D341Med (cell line): ENCODE results near the gene TIMP4.

Experiments used
- DNase-seq: peaks from one replicate; pipeline ENCODE4 v3.0.0; 2012; ENCODE audit warnings: low spot score

Gene TIMP4

DNA sequence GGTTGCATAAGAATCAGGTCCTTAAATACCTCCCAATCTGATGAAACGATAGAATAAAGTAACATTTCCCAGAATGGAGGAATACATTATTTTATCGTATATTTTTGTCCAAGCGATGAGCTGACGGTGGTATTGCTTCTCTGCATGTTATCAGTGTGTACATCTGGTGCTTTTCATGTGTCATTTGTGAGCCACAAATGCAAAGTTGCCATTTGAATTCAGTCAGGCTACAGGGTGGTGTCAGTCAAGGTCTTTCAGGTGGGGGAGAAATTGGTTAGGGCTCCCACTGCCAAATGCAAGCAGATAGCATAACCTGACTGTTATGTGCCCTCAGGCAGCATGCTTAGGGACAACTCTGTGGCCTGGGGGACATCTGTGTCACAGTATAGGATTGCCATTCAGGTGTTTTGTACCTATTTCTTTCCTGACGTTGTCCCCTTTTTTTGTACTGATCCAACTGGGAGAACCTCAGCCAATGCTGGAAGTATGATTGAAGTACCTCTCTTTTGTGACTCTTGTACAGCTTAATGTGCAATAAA lies 26.5 kb upstream of the TIMP4 start:
- DNase-seq, result no peak

DNA sequence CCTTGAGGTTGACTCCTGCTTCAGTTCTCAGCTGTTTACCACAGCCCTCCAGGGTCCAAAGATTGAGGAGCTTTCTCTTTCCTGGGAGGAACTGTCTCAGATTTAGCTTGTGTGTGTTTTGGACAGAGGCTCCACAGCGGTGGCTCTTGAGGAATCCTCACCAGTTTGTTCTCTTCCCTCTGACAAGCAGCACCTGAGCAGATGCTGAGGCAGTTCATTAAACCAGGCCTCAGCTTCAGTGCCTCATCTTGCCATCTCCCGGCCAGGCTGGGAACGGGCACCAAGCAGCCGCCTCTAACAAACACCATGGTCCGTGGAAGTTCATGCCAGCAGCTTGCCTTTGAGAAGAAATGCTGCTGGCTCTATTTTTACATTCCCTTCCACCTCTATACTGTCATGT lies 25.8 kb upstream of the TIMP4 start:
- no peak for DNase-seq

DNA sequence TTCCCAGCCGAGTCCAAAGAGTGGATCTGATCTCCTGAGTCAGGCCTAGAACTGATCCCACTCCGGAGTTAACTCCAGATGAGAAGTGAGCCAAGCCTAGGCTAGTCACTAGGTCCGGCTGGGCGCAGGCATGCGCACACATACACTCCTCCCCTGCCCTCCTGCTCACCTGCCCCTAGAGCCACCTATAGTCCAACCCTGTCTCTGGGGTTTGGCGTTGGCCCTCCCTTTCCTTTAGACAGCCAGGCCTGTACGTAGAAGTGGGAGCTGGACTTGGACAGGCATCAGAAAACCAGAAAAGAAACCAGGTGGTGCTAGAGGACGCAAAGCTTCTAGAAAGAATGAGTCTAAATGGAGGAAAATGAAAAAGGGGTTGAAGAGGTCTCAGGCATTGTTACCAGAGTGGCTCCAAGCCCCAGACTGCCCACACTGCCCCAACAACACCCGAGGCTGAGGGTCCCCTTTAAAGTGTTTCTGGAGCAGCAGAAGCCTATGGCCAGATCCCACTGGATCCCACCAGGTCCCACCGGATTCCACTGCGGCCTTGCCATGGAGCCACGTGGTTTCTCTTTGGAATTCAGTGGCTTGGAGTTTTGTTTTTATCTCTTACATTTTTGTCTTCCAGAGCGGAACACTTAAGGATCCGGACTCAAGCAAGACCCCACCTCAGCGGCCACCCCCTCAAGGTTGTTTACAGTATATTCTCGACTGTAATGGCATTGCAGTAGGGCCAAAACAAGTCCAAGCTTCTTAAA lies 24.2 kb upstream of the TIMP4 start:
- no peak for DNase-seq

DNA sequence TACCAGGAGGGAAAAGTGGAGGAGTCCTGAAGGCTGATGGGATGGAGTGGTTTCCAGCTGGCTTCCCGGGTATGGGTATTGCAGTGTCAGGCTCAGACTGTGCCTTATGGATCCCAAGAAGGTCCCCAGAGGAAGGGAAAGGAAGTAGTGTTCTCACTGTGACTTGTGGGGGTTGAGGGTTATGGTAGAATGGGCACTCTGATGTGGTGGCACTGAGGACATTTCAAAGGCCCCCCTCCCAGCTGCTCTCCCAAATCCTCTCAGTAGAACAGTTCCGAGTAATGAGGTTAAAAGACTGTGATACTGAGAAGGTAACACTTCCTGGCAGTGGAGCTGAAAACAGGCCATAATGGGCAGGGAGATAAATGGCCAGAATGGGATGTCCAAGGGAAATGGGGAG lies 23.1 kb upstream of the TIMP4 start:
- DNase-seq, result no peak

DNA sequence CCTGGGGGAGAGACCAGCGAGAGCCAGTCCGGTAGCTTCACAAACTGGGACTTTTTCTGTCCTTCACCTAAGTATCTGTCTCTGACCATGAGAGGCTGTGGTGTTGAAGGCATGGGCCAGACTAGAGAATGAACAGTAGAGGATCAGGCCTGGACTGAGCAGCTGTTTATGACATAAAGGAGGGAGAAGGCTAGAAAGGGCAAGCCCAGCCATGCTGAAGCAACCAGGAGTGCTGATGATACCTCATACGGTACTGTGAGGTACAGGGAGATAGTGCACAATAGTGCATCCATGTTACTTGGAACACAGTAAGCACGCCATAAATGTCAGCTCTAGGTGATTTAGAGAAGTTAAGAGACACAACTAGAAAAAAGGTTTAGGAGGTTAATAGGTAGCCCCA lies 22.6 kb upstream of the TIMP4 start:
- DNase-seq, result no peak

DNA sequence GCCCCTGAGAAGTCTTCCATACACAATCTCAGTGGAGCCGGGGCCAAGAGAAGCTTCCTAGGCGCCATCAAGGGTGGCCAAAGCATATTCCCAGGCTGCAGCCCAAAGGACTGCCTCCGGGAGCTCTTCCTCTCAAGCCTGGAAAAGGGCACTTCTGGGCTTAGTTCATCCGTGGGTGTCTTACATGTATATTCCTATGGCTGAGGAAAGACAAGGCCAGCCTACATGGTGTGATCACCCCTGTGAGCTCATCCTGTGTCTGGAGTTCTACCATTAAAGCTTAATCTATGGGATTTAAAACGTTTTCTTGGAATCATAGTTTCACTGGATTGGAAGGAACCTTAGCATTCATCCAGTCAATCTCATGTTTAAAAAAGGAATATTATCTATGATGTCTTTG lies 21.9 kb upstream of the TIMP4 start:
- DNase-seq, result no peak

DNA sequence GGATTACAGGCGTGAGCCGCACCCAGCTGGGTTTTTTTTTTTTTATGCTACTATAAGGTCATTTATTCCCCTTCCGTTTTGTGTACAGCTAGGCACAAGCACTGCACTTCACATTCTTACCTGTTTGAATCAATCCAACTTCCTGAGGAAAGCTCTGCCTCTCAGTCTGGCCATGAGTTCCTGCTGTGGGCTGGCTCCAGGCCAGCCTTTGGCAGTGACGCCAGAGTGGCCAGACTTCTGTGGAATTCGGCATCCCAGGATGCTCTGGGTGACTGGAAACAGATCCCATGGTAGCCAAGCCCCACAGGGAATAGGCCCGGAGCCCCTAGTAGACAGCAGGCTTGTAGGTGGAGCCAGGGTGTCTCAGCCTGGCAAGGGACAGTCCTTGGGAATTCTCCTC lies 21.5 kb upstream of the TIMP4 start:
- DNase-seq, result no peak

DNA sequence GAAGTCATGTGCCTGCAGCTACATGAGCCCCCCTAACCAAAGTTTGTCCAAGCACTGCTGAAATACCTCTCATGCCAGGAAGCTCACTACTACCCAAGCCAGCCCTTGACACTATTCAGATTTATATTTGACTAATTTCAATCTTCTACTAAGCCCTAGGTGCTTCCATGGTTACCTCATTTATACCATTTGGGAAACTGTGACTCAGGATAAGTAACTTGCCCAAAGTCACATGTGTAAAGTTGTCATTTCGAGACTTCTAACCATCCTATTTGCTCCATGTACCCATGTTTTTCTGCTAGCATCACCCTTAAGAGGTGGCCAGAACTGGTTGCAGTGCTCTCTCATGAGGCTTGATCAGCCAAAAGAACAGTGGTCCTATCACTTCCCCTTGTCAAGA lies 20.7 kb upstream of the TIMP4 start:
- DNase-seq, result no peak

DNA sequence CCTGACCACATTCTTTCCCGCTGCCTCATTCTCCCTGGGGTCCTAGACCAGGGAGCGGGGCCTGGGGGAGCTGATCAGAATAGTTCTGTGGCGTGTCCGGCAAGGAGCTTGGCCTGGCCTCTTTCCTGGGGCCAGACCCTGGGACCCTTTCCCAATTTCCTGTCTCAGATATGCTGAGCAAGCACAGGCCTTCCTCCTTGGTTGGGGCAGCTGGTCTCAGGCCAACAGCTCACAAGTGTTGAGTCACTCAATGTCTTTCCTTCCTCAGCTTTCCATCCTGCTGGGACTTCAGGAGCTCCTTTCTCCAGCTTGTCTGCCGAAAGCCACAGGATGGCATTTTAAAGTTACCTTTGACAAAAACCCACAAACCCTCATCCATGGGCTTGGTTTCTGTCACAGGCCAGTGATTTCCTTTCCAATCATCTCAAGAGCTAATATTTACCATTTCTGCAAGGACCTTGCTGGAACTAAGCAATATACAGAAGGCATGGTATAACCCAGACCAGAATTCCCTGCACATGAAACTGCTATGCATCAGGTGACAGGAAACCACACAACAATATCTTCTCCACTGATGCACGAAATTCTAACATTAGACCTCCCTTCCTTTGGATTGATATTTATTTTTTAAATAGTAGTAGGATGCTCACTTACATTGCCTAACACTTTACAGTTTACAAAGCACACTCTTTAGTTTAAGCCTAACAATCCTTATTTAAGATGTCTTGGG lies 19.5 kb upstream of the TIMP4 start:
- no peak for DNase-seq

DNA sequence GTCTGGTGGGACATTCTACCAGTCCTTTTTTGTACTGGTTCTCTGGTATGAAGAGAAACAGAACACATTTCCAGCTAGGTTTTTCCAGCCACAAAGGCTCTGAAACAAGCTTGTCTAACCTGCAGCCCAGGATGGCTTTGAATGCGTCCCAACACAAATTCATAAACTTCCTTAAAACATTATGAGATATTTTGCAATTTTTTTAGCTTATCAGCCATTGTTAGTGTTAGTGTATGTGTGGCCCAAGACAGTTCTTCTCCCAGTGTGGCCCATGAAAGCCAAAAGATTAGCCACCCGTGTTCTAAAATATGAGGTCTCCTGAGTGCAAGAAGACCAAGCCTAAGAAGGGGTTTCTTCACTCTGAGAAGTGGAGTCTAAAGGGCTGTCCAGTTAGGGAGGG lies 18.4 kb upstream of the TIMP4 start:
- DNase-seq, result no peak

DNA sequence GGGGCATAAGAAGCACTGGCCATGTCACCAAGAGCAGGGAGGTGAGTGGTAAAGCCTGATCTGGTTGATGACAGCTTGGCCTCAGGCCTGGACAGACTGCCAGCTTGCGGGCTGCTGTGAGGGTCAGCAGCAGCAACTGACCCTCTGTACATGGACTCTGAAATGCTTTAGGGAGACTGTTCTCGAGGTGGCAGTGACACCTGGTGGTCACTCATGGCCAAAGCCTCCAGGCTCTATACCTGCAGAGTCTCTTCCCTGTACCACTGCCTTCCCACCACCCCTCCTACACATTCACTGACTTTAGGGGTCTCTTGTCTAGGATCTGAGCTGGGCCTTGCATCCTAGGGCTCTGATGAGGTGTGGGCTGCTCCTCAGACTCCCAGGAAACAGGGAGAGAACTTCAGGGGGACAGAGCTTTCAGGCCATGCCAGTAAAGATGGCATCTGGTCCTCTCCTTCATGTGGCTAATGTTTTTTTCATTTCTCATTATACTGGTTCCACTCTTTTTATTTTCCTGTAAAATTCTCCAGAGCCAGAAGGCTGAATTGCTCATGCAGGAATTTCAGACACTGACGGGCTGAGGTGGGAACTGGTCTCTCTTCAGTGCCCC lies 17.2 kb upstream of the TIMP4 start:
- DNase-seq, result peak; percentile 67

DNA sequence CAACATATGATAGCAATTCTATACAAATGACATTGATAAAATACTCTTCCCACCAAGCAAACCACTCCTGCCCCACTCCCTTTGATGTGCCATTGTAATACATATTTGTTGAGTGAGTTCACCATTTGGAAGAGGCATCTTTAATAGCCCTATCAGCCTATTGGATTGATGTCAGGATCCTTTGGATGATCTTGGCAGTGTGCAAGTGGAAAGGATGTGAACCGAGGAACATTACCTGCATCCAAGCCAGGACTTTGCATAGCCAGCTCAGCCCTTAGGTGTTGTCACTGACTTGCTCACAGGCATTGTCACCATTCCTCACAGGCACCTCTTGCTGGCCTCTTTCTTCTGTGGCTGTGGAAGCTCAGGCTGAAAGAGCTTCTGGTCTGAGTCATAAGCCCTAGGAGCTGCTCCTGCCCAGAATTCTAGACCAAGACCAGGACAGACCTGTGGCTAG lies 16.5 kb upstream of the TIMP4 start:
- no peak for DNase-seq

DNA sequence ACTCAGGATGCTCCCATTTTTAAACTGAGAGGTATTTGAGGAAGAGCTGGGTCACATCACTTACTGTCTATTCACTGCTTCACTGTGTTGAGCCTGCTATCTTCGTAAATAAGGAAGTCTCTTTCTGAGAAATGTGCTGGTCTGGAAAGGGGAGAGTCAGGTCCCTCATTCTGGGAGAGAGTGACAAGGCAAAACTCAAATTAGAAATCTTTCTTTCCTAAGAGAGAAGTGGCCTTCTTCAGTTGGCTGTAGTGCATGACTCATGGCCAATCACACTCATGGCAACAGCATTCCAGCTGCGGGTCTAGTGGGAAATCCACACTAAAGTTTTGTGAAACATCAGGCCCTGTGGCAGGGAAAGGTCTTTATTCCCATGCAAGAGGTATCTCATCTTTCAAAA lies 11.5 kb upstream of the TIMP4 start:
- no peak for DNase-seq

DNA sequence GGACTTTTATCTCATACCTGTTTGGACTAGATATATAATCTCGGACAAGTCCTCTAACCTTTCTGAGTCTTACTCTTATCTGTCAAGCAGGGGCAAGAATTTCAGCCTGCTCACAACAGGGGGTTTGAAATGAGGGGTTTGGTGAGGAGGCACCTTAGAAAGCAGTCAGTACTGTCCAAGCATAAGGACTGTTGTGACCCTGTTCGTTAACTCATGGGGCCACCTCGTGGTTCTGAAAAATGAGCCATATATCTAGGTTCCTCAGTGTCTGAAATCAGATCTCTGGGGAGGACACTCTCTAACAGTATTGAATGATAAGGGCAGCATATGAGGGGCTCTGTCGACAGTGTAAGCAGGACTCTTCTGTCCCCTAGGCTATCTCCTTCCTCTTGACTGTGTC lies 7.2 kb upstream of the TIMP4 start:
- DNase-seq, result no peak

DNA sequence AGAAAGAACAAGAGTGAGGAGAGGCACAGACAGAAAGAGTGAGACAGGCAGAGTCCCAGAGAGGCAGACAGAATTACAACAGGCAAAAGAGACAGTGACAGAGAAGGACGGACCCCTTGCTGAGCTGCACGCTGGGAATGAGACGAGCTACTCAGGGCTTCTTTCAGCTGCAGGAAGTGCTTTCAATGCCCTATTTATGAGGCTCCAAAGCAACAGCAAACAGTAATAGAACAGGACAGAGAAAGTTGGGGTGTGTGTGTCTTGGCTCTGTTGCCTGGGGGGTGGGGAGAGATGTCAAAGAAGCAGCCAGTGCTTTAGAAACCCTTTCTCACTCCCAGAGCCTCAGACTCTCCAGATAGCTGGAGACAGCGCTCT lies 502 bp upstream of the TIMP4 start:
- no peak for DNase-seq

DNA sequence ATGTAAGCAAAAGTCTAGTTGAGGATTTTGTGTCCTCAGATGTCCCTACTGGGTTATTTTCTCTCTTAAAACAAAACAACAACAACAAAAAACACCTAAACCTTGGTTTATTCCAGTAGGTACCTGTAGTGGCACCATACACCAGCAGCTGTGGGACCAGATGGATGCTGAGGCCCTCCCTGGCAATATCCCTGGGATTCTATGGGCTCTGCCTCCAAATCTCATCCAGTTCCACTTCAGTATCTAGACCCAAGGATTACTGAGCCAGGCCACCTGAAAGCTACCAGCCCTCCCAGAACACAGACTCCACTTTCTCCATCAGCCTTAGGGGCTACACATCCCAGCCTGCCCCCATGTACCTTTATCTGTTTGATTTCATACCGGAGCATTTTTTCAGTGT lies 1.7 kb downstream of the TIMP4 start:
- DNase-seq, result no peak

DNA sequence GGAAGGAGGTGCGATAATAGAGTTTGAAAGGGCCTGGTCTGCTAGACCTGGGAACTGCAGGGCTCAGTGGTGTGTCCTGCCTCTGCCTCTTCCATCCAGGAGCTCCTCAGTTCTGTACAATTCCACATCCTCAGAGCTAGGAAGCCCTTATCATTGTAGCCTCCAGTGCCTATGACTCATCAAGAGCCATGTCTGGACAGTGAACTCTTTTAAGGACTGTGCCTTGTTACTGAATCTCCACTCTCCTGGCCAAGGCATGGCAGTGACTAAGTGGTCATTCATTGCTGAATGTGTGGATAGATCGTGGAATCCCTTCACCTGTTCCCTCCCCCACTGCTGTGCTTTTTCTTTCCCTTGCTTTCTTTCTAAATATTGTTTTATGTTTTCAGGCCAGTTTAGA lies 2.9 kb downstream of the TIMP4 start:
- DNase-seq, result no peak

DNA sequence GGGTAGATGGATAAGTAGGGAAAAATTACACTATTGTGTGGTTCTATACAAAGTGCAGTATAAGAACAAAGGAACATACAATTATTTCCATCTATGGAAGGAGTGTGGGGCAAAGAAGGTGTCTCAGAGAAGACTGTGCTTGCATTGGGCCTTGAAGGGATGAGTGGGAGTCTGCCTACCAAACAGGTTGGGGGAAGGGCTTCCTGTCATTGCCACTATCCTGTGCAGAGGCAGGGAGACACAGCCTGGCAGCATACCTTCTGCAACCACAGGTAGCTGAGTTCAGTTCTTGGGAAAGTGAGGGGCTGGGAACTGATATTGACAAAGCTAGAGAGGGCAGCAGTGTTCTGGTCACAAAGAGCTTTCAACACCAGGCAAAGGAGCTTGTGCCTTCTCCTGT lies 3.4 kb downstream of the TIMP4 start:
- no peak for DNase-seq

DNA sequence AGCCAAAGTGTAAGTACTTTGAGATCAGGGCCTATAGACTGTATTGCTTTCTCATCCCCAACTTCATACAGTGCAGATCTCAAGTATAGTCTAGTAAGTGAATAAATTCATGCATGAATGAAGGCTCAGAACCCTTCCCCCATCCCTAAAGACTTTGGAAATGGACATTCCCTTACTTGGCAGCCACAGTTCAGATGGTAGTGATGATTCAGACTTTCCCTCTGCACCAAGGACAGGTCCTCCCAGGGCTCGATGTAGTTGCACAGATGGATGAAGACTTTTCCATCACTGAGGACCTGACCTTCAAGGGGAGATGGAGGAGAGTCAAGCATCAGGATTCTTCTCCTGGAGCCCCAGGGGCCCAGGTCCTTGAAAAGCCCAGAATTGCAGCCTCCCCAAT lies 4.6 kb downstream of the TIMP4 start:
- no peak for DNase-seq

DNA sequence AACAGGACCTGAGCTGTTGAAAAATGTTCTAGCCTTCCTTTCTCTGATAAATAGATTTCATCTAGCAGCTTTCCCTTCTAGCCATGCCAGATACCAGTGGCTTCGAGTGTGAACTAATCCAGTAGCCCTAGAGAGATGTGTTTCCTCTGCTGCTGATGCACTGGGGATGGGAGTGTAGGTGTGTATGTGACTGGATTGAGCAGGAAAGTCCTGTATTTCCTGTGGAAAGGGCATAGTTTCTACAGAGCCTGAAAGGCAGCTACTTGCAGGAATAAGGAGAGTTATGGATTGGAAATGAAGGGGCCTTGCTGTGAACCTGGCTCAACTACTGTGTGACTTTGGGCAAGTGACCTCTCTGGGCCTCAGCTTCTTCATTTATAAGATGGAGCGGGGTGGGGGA lies 8.6 kb downstream of the TIMP4 start:
- DNase-seq, result no peak

DNA sequence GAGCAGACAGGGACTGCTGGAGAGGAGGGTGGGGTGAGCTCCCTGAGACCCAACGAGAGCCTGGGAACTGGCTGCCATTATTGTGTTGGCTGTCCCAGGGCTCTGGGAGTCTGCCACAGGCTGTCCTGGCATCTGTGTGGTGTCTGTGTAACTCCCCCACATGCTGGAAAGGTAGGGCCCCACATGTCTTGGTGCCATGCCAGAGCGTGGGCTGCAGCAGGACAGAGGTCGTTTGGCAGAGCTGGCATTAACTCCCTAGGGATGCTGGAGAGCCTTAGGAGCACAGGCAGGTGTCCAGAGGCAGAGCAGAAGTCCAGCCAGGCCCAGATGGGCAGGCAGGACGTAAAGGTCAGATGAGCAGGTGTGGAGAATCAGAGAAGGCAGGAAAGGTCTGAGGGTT lies 9.7 kb downstream of the TIMP4 start:
- DNase-seq, result no peak

DNA sequence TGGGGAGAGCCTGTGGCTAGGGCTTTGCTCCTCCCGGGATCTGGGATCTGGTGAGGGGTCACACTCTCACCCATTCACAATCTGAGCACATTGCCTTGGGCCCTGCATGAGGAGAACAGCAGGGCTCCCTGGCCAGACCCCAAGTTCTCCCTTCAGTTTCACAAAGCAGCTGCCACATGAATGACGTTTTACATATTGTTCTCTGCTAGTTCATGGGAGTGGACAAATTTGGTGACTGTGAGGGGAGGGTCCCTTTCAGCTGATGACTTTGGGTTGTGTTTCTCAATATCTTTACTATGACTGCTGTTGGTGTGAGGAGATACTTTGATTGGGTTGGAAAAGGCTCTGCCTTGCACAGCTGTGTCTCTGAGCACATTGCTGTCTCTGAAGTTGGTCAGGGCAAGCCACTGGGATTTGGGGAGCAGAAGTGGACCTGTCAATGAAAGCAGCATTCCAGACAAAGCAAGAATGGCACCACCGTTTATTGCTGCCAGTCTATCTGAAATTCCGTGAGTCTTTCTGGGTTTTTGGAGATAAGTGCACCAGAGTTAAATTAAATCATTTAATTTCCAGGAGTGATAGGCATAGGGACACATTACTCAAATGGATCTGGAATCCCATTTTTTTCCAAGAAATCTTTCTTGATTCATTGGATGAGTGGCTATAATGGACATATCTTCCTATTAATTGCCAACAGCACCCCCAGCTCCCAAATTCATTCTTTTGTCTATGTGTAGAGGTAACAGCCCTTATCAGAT lies 10.3 kb downstream of the TIMP4 start:
- DNase-seq, result no peak
